Tibial nerve (tissue), 3 donors: ENCODE measurements around the gene GRIK3.
"Not testable (repeated sequence)": the region's sequence is repeated elsewhere in the genome, so short reads cannot be mapped to it uniquely, and the experiment has no call there.

Experiments used
- POLR2A ChIP-seq, 2 donors: fragments of 450-650 bp; IDR thresholded peaks; one replicate each; pipeline ENCODE4 v1.6.1; 2017; ENCODE audit warnings: antibody characterized with exemption in 2 of 2, mild to moderate bottlenecking in 2 of 2, moderate library complexity in 2 of 2
- TF ChIP-seq, protein P1 (sequence below), 5 experiments: fragments of 200-600 bp in 3 of 5; fragments of 450-650 bp in 2 of 5; sonication (generic) in 3 of 5; IDR thresholded peaks; one replicate each; pipeline ENCODE4 v1.5.1; 2016 to 2019; ENCODE audit warnings: antibody characterized with exemption in 5 of 5, mild to moderate bottlenecking in 3 of 5, moderate library complexity in 2 of 5

DNA sequence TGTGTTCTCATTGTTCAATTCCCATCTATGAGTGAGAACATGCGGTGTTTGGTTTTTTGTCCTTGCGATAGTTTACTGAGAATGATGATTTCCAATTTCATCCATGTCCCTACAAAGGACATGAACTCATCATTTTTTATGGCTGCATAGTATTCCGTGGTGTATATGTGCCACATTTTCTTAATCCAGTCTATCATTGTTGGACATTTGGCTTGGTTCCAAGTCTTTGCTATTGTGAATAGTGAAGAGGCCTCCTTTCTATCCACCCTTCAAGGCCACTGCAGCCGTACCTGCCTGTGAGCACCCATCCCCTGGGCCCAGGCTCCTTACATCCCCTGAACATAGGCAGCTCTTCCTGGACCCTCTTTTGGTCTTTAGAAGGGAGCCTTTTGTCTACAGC, 266.9 kb downstream of the GRIK3 start:
- TF ChIP-seq, protein P1, sequence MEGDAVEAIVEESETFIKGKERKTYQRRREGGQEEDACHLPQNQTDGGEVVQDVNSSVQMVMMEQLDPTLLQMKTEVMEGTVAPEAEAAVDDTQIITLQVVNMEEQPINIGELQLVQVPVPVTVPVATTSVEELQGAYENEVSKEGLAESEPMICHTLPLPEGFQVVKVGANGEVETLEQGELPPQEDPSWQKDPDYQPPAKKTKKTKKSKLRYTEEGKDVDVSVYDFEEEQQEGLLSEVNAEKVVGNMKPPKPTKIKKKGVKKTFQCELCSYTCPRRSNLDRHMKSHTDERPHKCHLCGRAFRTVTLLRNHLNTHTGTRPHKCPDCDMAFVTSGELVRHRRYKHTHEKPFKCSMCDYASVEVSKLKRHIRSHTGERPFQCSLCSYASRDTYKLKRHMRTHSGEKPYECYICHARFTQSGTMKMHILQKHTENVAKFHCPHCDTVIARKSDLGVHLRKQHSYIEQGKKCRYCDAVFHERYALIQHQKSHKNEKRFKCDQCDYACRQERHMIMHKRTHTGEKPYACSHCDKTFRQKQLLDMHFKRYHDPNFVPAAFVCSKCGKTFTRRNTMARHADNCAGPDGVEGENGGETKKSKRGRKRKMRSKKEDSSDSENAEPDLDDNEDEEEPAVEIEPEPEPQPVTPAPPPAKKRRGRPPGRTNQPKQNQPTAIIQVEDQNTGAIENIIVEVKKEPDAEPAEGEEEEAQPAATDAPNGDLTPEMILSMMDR (IDR thresholded peaks at IDR 0.05), result not testable (repeated sequence)
- not testable (repeated sequence) for TF ChIP-seq POLR2A (IDR thresholded peaks at IDR 0.05)
